GM12878 (cell line): ENCODE data around the gene RCL1. TPM values are rescaled to one million over a fixed set of nuclear protein-coding genes. Genes with fewer than 3 reads are reported as not detected.

Experiments used
- ATAC-seq: fragments of 200-7000 bp; cut with Tn5 transposase; 3 replicates; pipeline ENCODE4 v1.9.1; 2020; ENCODE audit warnings: mild to moderate bottlenecking, moderate library complexity
- BruUV-seq: library from RNA; stranded (reverse); fragments of 400-500 nt; replicated peaks from 2 replicates; lab custom pipeline; 2021; lab: Mats Ljungman, UMichigan
- CTCF ChIA-PET: fragments of 300-600 bp; sonication (Branson Sonifier 250); formaldehyde crosslinking; extraction: SDS; loops from one replicate; lab custom pipeline; 2021; ENCODE audit warnings: inconsistent platforms; lab: Yijun Ruan, JAX
- POLR2A ChIA-PET: fragments of 350-600 bp; formaldehyde crosslinking; extraction: SDS; loops from one replicate; lab custom pipeline; 2021; ENCODE audit warnings: inconsistent platforms; lab: Charles Lee
- RAD21 ChIA-PET: fragments of 300-600 bp; sonication (Branson Sonifier 250); formaldehyde crosslinking; loops from one replicate; lab custom pipeline; 2023; ENCODE audit warnings: antibody characterized with exemption; ENCODE audit not compliant: unreplicated experiment; lab: Charles Lee
- SMC1A ChIA-PET: fragments of 300-600 bp; sonication (Branson Sonifier 250); formaldehyde crosslinking; loops from one replicate; lab custom pipeline; 2023; ENCODE audit not compliant: unreplicated experiment, uncharacterized antibody; lab: Charles Lee
- DNase-seq: peaks from one replicate; pipeline ENCODE4 v3.0.0-alpha.2; 2011; ENCODE audit warnings: low read depth, low spot score
- FAIRE-seq: peaks from 3 replicates; lab custom pipeline; 2011; peaks lifted over from hg19 to GRCh38; lab: Jason Lieb, UNC
- H2AFZ ChIP-seq: 2 replicates; pipeline ENCODE4 v1.6.0; 2011; ENCODE audit warnings: low read depth, low read length, control low read depth; ENCODE audit not compliant: control insufficient read depth
- H3K27ac ChIP-seq: 2 replicates; pipeline ENCODE4 v1.5.1; 2011; ENCODE audit warnings: control low read depth; ENCODE audit not compliant: control insufficient read depth, insufficient read depth
- H3K27me3 ChIP-seq, 2 experiments: replicated peaks in 1 of 2; 2 replicates each; pipeline versions ENCODE4 v1.6.0 to v1.6.1; 2011; ENCODE audit warnings: low read length in 1 of 2; ENCODE audit not compliant: control insufficient read depth in 2 of 2, insufficient read depth in 2 of 2
- H3K36me3 ChIP-seq, 2 experiments: 2 replicates each; pipeline ENCODE4 v1.5.1; 2011; ENCODE audit warnings: low read length in 1 of 2; ENCODE audit not compliant: control insufficient read depth in 2 of 2, insufficient read depth in 2 of 2
- H3K4me1 ChIP-seq: 2 replicates; pipeline ENCODE4 v1.6.1; 2011; ENCODE audit warnings: mild to moderate bottlenecking, low read length, moderate library complexity, mixed read lengths; ENCODE audit not compliant: control insufficient read depth, insufficient read depth
- H3K4me2 ChIP-seq: 2 replicates; pipeline ENCODE4 v1.6.0; 2011; ENCODE audit warnings: control low read depth; ENCODE audit not compliant: control insufficient read depth, insufficient read depth
- H3K4me3 ChIP-seq: fragments of 200-600 bp; sonication (generic); 2 replicates; pipeline ENCODE4 v1.5.1; 2016
- H3K79me2 ChIP-seq: 2 replicates; pipeline ENCODE4 v1.6.0; 2011; ENCODE audit warnings: low read length; ENCODE audit not compliant: control insufficient read depth, insufficient read depth
- H3K9ac ChIP-seq: 2 replicates; pipeline ENCODE4 v1.8.0; 2011; ENCODE audit warnings: low read length, control low read depth, mixed read lengths; ENCODE audit not compliant: control insufficient read depth, insufficient read depth
- H3K9me3 ChIP-seq: replicated peaks from 3 replicates; pipeline ENCODE4 v1.5.1; 2011; ENCODE audit warnings: mild to moderate bottlenecking, low read length; ENCODE audit not compliant: control insufficient read depth, insufficient read depth
- H4K20me1 ChIP-seq: 2 replicates; pipeline ENCODE4 v1.6.0; 2011; ENCODE audit not compliant: control insufficient read depth, insufficient read depth
- ATF2 ChIP-seq: IDR thresholded peaks from 2 replicates; pipeline ENCODE4 v1.6.1; 2012; ENCODE audit warnings: low read length, inconsistent platforms
- BCL11A ChIP-seq: IDR thresholded peaks from 2 replicates; pipeline ENCODE4 v1.6.1; 2011; ENCODE audit warnings: low read depth, low read length
- FOS ChIP-seq: IDR thresholded peaks from 3 replicates; pipeline ENCODE4 v1.6.1; 2011; ENCODE audit warnings: borderline replicate concordance; ENCODE audit not compliant: insufficient read length; ENCODE audit errors: extremely low read depth
- FOXM1 ChIP-seq: IDR thresholded peaks from 2 replicates; pipeline ENCODE4 v1.6.1; 2012; ENCODE audit warnings: low read depth, mild to moderate bottlenecking, inconsistent platforms, low read length, moderate library complexity
- HDAC2 ChIP-seq: fragments of 200-600 bp; sonication (generic); IDR thresholded peaks from 2 replicates; pipeline ENCODE4 v1.6.1; 2017
- MYC ChIP-seq: IDR thresholded peaks from 2 replicates; pipeline ENCODE4 v1.6.1; 2011; ENCODE audit warnings: mild to moderate bottlenecking, low read length, moderate library complexity, inconsistent platforms; ENCODE audit not compliant: insufficient read depth, insufficient replicate concordance, insufficient read length, severe bottlenecking
- NBN ChIP-seq: fragments of 450-650 bp; IDR thresholded peaks from 2 replicates; pipeline ENCODE4 v1.6.1; 2016
- NR2C2 ChIP-seq: IDR thresholded peaks from 2 replicates; pipeline ENCODE4 v1.6.1; 2011; ENCODE audit warnings: borderline replicate concordance, low read depth; ENCODE audit not compliant: control insufficient read depth, insufficient read length
- PAX8 ChIP-seq: fragments of 450-650 bp; IDR thresholded peaks from 2 replicates; pipeline ENCODE4 v1.6.1; 2017; ENCODE audit warnings: mild to moderate bottlenecking, moderate library complexity
- PBX3 ChIP-seq: IDR thresholded peaks from 2 replicates; pipeline ENCODE4 v1.6.1; 2011; ENCODE audit warnings: mild to moderate bottlenecking, low read depth, low read length, moderate library complexity; ENCODE audit not compliant: insufficient replicate concordance
- POLR2AphosphoS5 ChIP-seq: IDR thresholded peaks from 2 replicates; pipeline ENCODE4 v1.6.1; 2011; ENCODE audit warnings: mild to moderate bottlenecking, low read length, inconsistent platforms
- RUNX3 ChIP-seq: IDR thresholded peaks from 2 replicates; pipeline ENCODE4 v1.6.1; 2012; ENCODE audit warnings: low read length, inconsistent platforms
- SREBF2 ChIP-seq: IDR thresholded peaks from 2 replicates; pipeline ENCODE4 v1.6.1; 2012; ENCODE audit warnings: mild to moderate bottlenecking, low read length
- TARDBP ChIP-seq: IDR thresholded peaks from 2 replicates; pipeline ENCODE4 v1.6.1; 2016; ENCODE audit warnings: borderline replicate concordance
- TCF12 ChIP-seq: IDR thresholded peaks from 2 replicates; pipeline ENCODE4 v1.6.1; 2011; ENCODE audit warnings: low read depth, mild to moderate bottlenecking, low read length
- ZNF384 ChIP-seq: IDR thresholded peaks from 2 replicates; pipeline ENCODE4 v1.6.1; 2012; ENCODE audit warnings: low read depth, mild to moderate bottlenecking, low read length, improper control_type of control experiment, borderline replicate concordance
- ZSCAN29 ChIP-seq: fragments of 450-650 bp; IDR thresholded peaks from 2 replicates; pipeline ENCODE4 v1.6.1; 2017; ENCODE audit warnings: mild to moderate bottlenecking, moderate library complexity
- WGBS: methylation state at CpG from one replicate; pipeline ENCODE4 v1.1.6; 2016; ENCODE audit warnings: low lambda C conversion rate; ENCODE audit not compliant: insufficient replicate concordance, insufficient coverage; ENCODE audit errors: missing lambda C conversion rate; 5-methylcytosine and 5-hydroxymethylcytosine counted together
- in situ Hi-C: fragments of 300-500 bp; cut with MboI; formaldehyde crosslinking; loops from 9 replicates; pipeline ENCODE4 v1.14.3; 2018; ENCODE audit warnings: mixed read lengths
- intact Hi-C: fragments of 100-400 bp; cut with micrococcal nuclease; formaldehyde crosslinking; loops from one replicate; pipeline ENCODE4 v1.14.2; 2022; ENCODE audit not compliant: unreplicated experiment
- polyA plus RNA-seq, 11 experiments: library from polyadenylated mRNA; depleted of rRNA in 4 of 11; unstranded in 6 of 11; stranded (reverse) in 5 of 11; fragments of >200 nt; fragmentation: Nextera tagmentation in 4 of 11; fragmentation: Illumina TruSeq in 1 of 11; extraction: Ambion mirVana in 4 of 11; extraction: Trizol in 1 of 11; gene quantifications; 1 replicate in 1 of 11; 2 replicates in 10 of 11; pipeline versions ENCODE4 v1.2.1 to v1.2.3, GENCODE V29; 2011 to 2016; ENCODE audit warnings: inconsistent platforms in 2 of 11, missing spikeins in 2 of 11, low read depth in 1 of 11
- total RNA-seq, 4 experiments: library from RNA; depleted of rRNA in 3 of 4; stranded (reverse); fragments of >200 nt in 3 of 4; fragmentation: Illumina TruSeq in 1 of 4; extraction: Trizol in 1 of 4; gene quantifications; 2 replicates each; pipeline versions ENCODE4 v1.2.1 to v1.2.3, GENCODE V29; 2013 to 2021
- TF ChIP-seq, protein P1 (sequence below): fragments of 450-650 bp; formaldehyde crosslinking; IDR thresholded peaks from 2 replicates; pipeline ENCODE4 v1.5.0; 2022; ENCODE audit warnings: mild to moderate bottlenecking, missing genetic modification characterization
- TF ChIP-seq, protein P2 (sequence below): fragments of 450-650 bp; IDR thresholded peaks from 2 replicates; pipeline ENCODE4 v1.6.1; 2016; ENCODE audit warnings: mild to moderate bottlenecking

The RCL1 gene
- total and polyA plus RNA-seq, 10 of the 15 experiments (the other 5 are each of a cell fraction or from before 2014, with no cell fraction given), result 21.1 to 46.8 (median 30.5) TPM

DNA sequence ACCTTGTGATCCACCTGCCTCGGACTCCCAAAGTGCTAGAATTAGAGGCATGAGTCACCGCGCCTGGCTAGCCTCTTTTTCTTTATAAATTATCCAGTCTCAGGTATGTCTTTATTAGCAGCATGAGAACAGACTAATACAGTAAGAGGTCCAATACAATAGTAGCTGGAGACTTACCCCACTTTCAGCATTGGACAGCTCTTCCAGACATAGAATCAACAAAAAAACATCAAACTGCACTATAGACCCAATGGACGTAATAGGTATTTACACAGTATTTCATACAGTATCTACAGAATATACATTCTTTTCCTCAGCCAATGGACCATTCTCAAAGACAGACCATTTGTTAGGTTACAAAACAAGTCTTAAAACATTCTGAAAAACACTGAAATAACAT lies 6.1 kb upstream of the RCL1 start (continued):
- TF ChIP-seq, protein P1, sequence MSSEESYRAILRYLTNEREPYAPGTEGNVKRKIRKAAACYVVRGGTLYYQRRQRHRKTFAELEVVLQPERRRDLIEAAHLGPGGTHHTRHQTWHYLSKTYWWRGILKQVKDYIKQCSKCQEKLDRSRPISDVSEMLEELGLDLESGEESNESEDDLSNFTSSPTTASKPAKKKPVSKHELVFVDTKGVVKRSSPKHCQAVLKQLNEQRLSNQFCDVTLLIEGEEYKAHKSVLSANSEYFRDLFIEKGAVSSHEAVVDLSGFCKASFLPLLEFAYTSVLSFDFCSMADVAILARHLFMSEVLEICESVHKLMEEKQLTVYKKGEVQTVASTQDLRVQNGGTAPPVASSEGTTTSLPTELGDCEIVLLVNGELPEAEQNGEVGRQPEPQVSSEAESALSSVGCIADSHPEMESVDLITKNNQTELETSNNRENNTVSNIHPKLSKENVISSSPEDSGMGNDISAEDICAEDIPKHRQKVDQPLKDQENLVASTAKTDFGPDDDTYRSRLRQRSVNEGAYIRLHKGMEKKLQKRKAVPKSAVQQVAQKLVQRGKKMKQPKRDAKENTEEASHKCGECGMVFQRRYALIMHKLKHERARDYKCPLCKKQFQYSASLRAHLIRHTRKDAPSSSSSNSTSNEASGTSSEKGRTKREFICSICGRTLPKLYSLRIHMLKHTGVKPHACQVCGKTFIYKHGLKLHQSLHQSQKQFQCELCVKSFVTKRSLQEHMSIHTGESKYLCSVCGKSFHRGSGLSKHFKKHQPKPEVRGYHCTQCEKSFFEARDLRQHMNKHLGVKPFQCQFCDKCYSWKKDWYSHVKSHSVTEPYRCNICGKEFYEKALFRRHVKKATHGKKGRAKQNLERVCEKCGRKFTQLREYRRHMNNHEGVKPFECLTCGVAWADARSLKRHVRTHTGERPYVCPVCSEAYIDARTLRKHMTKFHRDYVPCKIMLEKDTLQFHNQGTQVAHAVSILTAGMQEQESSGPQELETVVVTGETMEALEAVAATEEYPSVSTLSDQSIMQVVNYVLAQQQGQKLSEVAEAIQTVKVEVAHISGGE (CRISPR knock-in tag), result no peak
- TF ChIP-seq SREBF2 (no peak), BCL11A (no peak), NR2C2 (no peak), FOXM1 (no peak), MYC (no peak), FOS (no peak)
- TF ChIP-seq, protein P2, sequence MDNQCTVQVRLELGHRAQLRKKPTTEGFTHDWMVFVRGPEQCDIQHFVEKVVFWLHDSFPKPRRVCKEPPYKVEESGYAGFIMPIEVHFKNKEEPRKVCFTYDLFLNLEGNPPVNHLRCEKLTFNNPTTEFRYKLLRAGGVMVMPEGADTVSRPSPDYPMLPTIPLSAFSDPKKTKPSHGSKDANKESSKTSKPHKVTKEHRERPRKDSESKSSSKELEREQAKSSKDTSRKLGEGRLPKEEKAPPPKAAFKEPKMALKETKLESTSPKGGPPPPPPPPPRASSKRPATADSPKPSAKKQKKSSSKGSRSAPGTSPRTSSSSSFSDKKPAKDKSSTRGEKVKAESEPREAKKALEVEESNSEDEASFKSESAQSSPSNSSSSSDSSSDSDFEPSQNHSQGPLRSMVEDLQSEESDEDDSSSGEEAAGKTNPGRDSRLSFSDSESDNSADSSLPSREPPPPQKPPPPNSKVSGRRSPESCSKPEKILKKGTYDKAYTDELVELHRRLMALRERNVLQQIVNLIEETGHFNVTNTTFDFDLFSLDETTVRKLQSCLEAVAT, result no peak

DNA sequence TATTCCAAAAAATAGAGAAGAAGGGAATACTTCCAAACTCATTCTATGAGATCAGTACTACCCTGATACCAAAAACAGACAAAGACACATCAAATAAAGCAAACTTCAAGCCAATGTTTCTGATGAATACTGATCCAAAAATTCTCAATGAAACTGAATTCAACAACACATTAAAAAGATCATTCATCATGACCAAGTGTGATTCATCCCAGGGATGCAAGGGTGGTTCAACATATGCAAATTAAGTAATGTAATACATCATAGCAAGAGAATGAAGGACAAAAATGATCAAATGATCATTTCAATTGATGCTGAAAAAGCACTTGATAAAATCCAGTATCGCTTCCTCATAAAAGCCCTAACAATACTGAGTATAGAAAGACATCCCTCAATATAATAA lies 4.9 kb upstream of the RCL1 start:
- in situ Hi-C loops, result no loop called here
- POLR2A ChIA-PET, result no interaction called here
- WGBS, result 100% methylated on average over 1 of the region's 1 CpG
- no peak for TF ChIP-seq RUNX3
- TF ChIP-seq ATF2, result no peak
- no peak for TF ChIP-seq ZNF384
- TF ChIP-seq PAX8, result no peak
- TF ChIP-seq HDAC2, result no peak
- TF ChIP-seq TCF12, result no peak
- no peak for TF ChIP-seq PBX3
- TF ChIP-seq ZSCAN29, result no peak
- TF ChIP-seq POLR2AphosphoS5, result no peak
- TF ChIP-seq NBN, result no peak
- TF ChIP-seq TARDBP, result no peak

More for the DNA sequence above, 4.9 kb upstream of the RCL1 start:
- BruUV-seq, result no TSS peak
- SMC1A ChIA-PET, result interaction anchor here (1.5 kb wide), 1 partner anchor 136 kb away, joined by 3 read pairs; no protein-coding TSS in a partner anchor
- CTCF ChIA-PET, result no interaction called here
- Histone ChIP-seq H2AFZ (no peak overlapping the region), H4K20me1 (no peaks in the 10 kb centered on the region), H3K9me3 (no peaks in the 10 kb centered on the region), H3K4me3 (no peak overlapping the region), H3K9ac (no peak overlapping the region), H3K36me3 (no peaks in the 10 kb centered on the region), H3K27ac (no peak overlapping the region), H3K27me3 (no peaks in the 10 kb centered on the region), H3K4me2 (no peak overlapping the region), H3K4me1 (no peaks in the 10 kb centered on the region; the same call in 1 of the 2 replicates), H3K79me2 (peaks cover 1% of the 10 kb centered on the region)
- FAIRE-seq (no peak), DNase-seq (no peak), ATAC-seq (no peak)
- intact Hi-C loops, result no loop called here
- RAD21 ChIA-PET, result interaction anchor here (1.4 kb wide), 1 partner anchor 28 kb away, joined by 5 read pairs; no protein-coding TSS in a partner anchor
